Sigmoid colon (tissue), 7 donors: ENCODE measurements around the gene OR5AC2. TPM values are rescaled to one million over a fixed set of nuclear protein-coding genes. Genes with fewer than 3 reads are reported as not detected.

Experiments used
- DNase-seq: peaks from one replicate; pipeline ENCODE4 v3.0.0-alpha.2; 2019
- H3K27ac ChIP-seq, 4 donors: fragments of 200-600 bp; sonication (generic); one replicate each; pipeline ENCODE4 v1.5.1; 2016 to 2019; ENCODE audit warnings: mild to moderate bottlenecking in 1 of 4
- H3K27me3 ChIP-seq, 3 donors: fragments of 200-600 bp; sonication (generic); one replicate each; pipeline ENCODE4 v1.5.1; 2019; ENCODE audit warnings: mild to moderate bottlenecking in 1 of 3
- H3K36me3 ChIP-seq, 4 donors: fragments of 200-600 bp; sonication (generic); one replicate each; pipeline ENCODE4 v1.5.1; 2016 to 2019
- H3K4me1 ChIP-seq, 4 donors: fragments of 200-600 bp; sonication (generic); one replicate each; pipeline ENCODE4 v1.5.1; 2017 to 2019
- H3K4me3 ChIP-seq, 4 donors: fragments of 200-600 bp; sonication (generic); one replicate each; pipeline ENCODE4 v1.5.1; 2017 to 2019; ENCODE audit warnings: mild to moderate bottlenecking in 2 of 4, moderate library complexity in 1 of 4
- H3K9me3 ChIP-seq, 4 donors: fragments of 200-600 bp in 3 of 4; sonication (generic) in 3 of 4; one replicate each; pipeline versions ENCODE4 v1.5.1 to v1.6.1; 2013 to 2019
- EP300 ChIP-seq, 4 donors: sonication (generic); formaldehyde crosslinking; IDR thresholded peaks; one replicate each; pipeline ENCODE4 v1.6.1; 2017; ENCODE audit warnings: antibody characterized with exemption in 4 of 4
- POLR2A ChIP-seq, 2 donors: fragments of 450-650 bp; IDR thresholded peaks; one replicate each; pipeline ENCODE4 v1.6.1; 2016; ENCODE audit warnings: antibody characterized with exemption in 2 of 2, mild to moderate bottlenecking in 2 of 2, moderate library complexity in 2 of 2
- POLR2AphosphoS5 ChIP-seq, 4 donors: sonication (generic); formaldehyde crosslinking; IDR thresholded peaks; one replicate each; pipeline ENCODE4 v1.6.1; 2017; ENCODE audit warnings: antibody characterized with exemption in 4 of 4
- WGBS, 2 donors: extraction: QIAGEN DNeasy Blood & Tissue Kit; methylation state at CpG; one replicate each; pipeline ENCODE4 v1.1.7; 2013; 5-methylcytosine and 5-hydroxymethylcytosine counted together
- intact Hi-C: fragments of 100-400 bp; cut with DNase I; formaldehyde crosslinking; loops from one replicate; pipeline ENCODE4 v1.15.1; 2023
- polyA plus RNA-seq, 3 donors: library from polyadenylated mRNA; stranded (reverse); fragments of 200-250 nt; gene quantifications; one replicate each; pipeline ENCODE4 v1.2.3, GENCODE V29; 2013
- total RNA-seq, 4 donors: library from RNA; depleted of rRNA; stranded (reverse); fragments of >200 nt; gene quantifications; one replicate each; pipeline ENCODE4 v1.1.0, GENCODE V29; 2016
- TF ChIP-seq, protein P1 (sequence below), 4 experiments: fragments of 450-650 bp in 3 of 4; fragments of 200-600 bp in 1 of 4; IDR thresholded peaks; one replicate each; pipeline ENCODE4 v1.5.1; 2016 to 2019; ENCODE audit warnings: antibody characterized with exemption in 4 of 4, mild to moderate bottlenecking in 3 of 4, moderate library complexity in 2 of 4
- donor health status: healthy with polysubstance abuse.
- donor health status: Bipolar disorder and iron deficiency.
- donor health status: healthy.

Gene OR5AC2
- total and polyA plus RNA-seq, 7 donors: not detected

DNA sequence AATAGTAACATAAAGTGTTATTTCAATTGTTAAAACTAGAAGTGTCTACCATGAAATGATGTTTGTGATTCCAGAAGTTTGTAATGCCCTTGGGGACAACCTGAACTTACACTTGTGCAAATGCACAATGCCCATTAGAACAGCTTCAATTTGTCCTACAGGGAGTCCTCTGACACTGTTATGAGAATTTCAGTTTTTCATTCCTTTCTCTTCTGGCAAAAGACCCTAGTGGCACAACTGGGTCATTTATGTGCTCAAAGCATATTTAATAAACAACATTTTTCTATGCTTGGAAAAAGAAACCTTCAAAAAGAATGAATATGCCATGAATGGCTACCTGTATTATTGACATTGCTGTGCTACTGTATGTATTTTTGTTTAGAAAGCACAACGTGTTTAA, 43.4 kb downstream of the OR5AC2 start, which contains the start of gene OR5H1:
Gene OR5H1, plus strand, starts transcription at position 301 of the 400 bp plus-strand sequence. CDS start 1,977 bp downstream, outside the sequence.
- 56 to 83% methylated on average over 1 of the region's 1 CpG for WGBS, 2 donors
- Histone ChIP-seq H3K27ac (no peak within 1 kb of the TSS), H3K9me3 (no peaks in the 10 kb centered on the region), H3K4me3 (no peak within 1 kb of the TSS), H3K36me3 (no peaks in the 10 kb centered on the region), H3K27me3 (no peaks in the 10 kb centered on the region), H3K4me1 (no peaks in the 10 kb centered on the region)
- DNase-seq: no peak
- TF ChIP-seq POLR2AphosphoS5 (IDR thresholded peaks at IDR 0.05): no peak
- no peak for TF ChIP-seq EP300 (IDR thresholded peaks at IDR 0.05)
- TF ChIP-seq, protein P1, sequence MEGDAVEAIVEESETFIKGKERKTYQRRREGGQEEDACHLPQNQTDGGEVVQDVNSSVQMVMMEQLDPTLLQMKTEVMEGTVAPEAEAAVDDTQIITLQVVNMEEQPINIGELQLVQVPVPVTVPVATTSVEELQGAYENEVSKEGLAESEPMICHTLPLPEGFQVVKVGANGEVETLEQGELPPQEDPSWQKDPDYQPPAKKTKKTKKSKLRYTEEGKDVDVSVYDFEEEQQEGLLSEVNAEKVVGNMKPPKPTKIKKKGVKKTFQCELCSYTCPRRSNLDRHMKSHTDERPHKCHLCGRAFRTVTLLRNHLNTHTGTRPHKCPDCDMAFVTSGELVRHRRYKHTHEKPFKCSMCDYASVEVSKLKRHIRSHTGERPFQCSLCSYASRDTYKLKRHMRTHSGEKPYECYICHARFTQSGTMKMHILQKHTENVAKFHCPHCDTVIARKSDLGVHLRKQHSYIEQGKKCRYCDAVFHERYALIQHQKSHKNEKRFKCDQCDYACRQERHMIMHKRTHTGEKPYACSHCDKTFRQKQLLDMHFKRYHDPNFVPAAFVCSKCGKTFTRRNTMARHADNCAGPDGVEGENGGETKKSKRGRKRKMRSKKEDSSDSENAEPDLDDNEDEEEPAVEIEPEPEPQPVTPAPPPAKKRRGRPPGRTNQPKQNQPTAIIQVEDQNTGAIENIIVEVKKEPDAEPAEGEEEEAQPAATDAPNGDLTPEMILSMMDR (IDR thresholded peaks at IDR 0.05): no peak
- TF ChIP-seq POLR2A (IDR thresholded peaks at IDR 0.05): no peak
- intact Hi-C loops: no loop called here

GRCh38 chr3:98136631-98137030, 49.7 kb downstream of the OR5AC2 start:
- intact Hi-C loops: no loop called here
- 63 to 77% methylated on average over 3 of the region's 3 CpGs for WGBS, 2 donors
- H3K27me3 ChIP-seq: no peaks in the 10 kb centered on the region
- TF ChIP-seq, protein P1 (IDR thresholded peaks at IDR 0.05): no peak
- no peak for TF ChIP-seq EP300 (IDR thresholded peaks at IDR 0.05)
- TF ChIP-seq POLR2A (IDR thresholded peaks at IDR 0.05): no peak
- no peaks in the 10 kb centered on the region for H3K9me3 ChIP-seq
- no peak overlapping the region for H3K27ac ChIP-seq
- no peak for DNase-seq
- H3K4me1 ChIP-seq: no peaks in the 10 kb centered on the region
- H3K36me3 ChIP-seq: no peaks in the 10 kb centered on the region
- H3K4me3 ChIP-seq: no peak overlapping the region

Other genes starting within 250 kb of the OR5AC2 start
- gene RIOX2, start 114.7 kb upstream of the OR5AC2 start, total RNA-seq: 10 to 100 TPM; 16.8 to 23.5 (median 21.0) TPM
- gene RIOX2, start 114.7 kb upstream of the OR5AC2 start, polyA plus RNA-seq: 10 to 100 TPM in 2 of 3 donors, 1 to 10 TPM in 1; 9.0 to 16.6 (median 15.3) TPM
- gene GABRR3, start 51.9 kb upstream of the OR5AC2 start, total RNA-seq: not detected
- gene GABRR3, start 51.9 kb upstream of the OR5AC2 start, polyA plus RNA-seq: not detected
- not detected for gene OR5H1, start 43.5 kb downstream of the OR5AC2 start, total RNA-seq
- not detected for gene OR5H1, start 43.5 kb downstream of the OR5AC2 start, polyA plus RNA-seq
- not detected for gene OR5H14, start 60.3 kb downstream of the OR5AC2 start, total RNA-seq
- not detected for gene OR5H14, start 60.3 kb downstream of the OR5AC2 start, polyA plus RNA-seq
- gene OR5H15, start 79.5 kb downstream of the OR5AC2 start, total RNA-seq: not detected
- not detected for gene OR5H15, start 79.5 kb downstream of the OR5AC2 start, polyA plus RNA-seq
- not detected for gene OR5H6, start 177.1 kb downstream of the OR5AC2 start, total RNA-seq
- gene OR5H6, start 177.1 kb downstream of the OR5AC2 start, polyA plus RNA-seq: not detected
- gene OR5H2, start 195.3 kb downstream of the OR5AC2 start, total RNA-seq: not detected
- gene OR5H2, start 195.3 kb downstream of the OR5AC2 start, polyA plus RNA-seq: not detected